Stimulated activated CD4-positive, alpha-beta T cell treated with anti-CD3 and anti-CD28 coated beads, Interleukin-12 subunit alpha, Interleukin-12 subunit beta, amount 100 ng/mL, for 48 hours (primary cell): ENCODE measurements around the gene DECR2.
"Not testable (repeated sequence)": the region's sequence is repeated elsewhere in the genome, so short reads cannot be mapped to it uniquely, and the experiment has no call there.

Experiments used
- DNase-seq, 3 donors: peaks; one replicate each; pipeline ENCODE4 v3.0.0-alpha.2; 2020; ENCODE audit warnings: low read depth in 2 of 3, low spot score in 1 of 3

The DECR2 gene

DNA sequence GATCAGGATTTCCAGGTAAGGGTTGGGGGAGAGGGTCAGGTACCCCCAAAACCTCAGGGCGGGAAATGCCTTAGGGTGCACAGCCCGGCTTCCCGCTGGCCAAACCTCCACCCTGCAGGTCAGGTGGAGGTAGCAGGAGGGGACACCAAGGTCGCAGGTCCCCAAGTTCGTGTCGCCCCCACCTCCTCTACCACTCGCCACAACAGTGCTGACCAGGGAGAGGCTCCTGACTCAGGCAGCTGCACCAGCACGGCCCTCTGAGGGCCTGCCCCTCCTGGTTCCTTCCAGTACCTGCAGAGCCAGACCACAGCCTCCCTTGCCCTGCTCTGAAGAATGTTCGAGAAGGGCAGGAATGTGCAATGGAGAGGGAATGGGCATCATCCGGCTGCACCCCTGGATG, 35.2 kb upstream of the DECR2 start:
- DNase-seq: no peak

DNA sequence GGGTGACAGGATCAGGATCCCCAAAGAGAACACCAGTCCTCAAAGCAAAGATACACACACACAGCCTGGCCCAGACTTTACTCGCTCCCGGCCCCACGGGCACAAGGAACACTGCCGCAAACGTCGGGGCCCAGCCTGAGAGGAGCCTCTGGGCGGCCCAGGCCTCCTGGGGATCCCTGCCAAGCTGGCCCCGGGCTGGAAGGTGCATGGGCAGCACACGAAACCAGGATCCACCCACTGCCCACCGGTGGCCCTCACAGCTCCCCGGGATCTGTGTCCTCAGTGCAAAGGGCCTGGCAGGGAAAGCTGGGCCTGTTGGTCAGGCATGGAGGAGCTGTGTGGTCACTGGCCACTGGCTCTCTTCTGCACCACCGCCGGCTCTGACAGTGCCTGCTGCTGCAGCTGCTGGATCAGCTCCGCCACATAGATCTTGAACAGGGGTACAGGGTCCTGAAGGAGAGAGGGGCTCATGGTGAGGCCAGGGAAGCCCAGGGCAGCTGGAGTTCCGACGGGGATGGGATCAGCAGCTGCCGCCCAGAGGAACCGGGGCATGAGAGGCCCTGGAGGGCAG, 34.3 kb upstream of the DECR2 start:
- DNase-seq: no peak

DNA sequence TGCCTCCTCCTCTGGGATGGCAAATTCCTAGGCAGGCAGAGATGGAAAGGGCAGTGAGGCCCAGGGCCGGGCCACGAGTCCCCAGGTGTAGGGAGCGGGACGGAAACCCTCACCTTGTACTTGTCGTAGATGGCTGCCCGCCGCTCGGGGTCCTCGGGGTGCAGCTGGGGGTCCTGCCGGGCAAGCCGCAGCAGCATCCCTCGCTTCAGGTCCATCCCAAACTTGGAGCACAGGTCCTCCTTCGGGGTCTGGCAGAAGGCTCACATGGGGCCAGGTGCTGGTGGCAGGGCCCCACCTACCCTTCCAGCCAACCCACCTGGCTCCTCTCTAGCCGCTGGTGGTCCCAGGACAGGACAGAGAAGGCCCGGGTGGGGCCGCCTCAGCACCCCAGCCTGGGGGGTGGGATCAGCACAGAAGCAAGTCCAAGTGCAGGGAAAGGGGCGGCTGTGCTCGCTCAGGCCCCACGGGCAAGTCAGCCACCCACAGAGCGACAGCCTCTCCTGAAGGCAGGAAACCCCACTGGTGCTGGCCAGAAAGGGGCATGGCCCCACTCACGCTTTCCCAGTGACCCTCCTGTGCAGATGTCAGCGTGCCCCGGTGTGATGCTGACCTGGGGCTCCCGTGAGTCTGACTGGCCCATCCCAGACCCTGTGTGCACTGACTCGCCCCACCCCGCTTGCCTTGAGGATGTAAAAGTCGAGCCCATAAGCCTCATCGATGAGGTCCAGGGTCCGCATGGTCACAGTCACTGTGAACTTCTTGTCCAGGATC, 33.1 kb upstream of the DECR2 start:
- DNase-seq: no peak

DNA sequence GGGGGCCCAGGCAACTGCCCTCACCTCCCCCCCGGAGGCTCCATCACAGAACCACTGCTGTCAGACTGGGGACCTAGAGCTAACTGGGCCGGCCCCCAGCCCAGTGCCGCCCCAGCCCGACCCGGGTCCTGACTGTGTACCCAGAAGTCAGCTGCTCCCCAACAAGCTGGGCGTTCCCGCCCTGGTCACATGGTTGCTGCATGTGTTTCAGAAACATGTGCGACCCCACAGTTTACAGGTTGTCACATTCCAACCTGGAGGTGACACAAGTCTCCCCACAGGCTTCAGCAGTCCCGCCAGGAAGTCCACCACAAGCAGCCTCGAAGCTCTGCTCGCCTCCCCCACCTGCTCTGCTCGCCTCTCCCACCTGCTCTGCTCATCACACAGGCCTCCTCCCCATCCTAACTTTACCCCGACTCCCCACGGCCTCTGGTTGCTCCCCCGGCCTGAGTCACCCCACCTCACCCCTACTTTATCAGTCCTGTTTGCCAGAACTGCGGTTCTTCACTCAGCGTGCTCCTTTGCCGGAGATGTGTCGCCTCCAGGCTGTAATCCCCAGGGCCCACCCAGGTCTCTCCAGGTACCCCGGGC, 32.3 kb upstream of the DECR2 start:
- DNase-seq: no peak

DNA sequence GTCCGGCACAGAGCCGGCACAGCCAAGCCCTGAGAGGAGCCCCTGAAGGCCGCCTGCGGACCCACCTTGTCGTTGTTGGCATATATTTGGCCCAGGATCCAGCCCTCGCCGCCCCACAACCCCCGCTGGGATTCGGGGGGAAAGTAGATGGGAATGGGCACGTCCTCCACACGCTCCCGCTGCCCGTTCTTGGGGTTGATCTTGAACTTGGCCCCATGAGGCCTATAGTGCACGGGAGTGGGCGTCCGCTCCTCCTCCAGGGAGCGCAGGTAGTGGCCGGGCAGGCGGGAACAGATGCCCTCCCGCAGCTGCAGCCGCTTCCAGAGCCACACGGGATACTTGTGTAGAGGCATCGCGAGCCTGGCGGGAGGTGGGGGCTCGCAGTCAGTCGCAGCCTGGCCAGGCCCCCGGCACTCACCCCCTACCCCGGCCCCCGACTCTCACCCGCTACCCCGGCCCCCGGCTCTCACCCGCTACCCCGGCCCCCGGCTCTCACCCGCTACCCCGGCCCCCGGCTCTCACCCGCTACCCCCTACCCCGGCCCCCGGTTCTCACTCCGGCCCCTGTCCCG, 31.7 kb upstream of the DECR2 start:
- DNase-seq: no peak

DNA sequence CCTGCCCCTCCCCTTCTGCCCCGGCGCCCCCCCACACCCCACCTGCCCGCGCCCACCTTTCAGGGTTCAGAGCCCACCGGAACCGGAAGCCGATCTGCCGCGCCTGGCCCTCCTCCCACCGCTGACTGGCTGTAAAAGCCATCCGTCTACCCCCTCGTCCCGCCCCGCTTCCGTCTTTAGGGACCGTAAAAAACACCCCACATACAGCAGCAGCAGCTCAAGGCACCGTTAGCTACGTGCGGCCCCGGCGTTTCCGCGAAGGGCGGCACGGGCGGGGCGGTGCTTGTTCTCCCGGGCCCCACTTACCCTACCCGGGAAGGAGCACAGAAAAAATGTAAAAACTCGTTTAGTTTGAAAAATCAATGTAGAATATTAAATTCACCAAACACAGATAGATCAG, 31.2 kb upstream of the DECR2 start, which contains the start of gene MRPL28:
TSS of gene MRPL28 (minus strand) at position 96 of the 400 bp plus-strand sequence. CDS start 320 bp downstream, outside the sequence.
- DNase-seq: peak; percentile 90 to 97 (median 92)

DNA sequence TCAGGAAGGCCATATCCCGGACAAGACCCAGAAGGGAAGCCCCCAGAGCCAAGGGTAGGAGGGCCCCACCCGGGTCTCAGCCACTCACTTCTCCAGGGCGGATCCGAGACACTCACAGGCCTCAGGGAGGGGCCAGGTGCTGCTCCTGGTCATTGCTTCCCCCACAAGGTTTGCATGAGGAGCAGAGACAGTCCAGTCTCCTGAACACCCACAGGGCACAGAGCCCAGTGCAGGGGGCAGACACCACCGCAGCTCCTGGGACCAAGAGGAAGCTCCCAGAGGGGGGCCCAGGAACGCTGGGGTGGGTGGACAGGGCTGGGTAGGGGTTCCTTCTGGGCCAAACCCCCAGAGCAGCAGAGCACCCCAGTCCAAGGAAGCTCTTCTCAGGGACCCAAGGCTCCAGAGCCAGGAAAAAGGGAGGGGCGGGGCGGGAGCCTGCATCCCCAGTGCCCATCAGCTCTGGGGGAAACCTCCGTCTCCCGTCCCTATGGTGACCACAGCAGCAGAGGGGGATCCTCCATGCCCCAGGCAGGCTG, 30.6 kb upstream of the DECR2 start:
- no peak for DNase-seq

DNA sequence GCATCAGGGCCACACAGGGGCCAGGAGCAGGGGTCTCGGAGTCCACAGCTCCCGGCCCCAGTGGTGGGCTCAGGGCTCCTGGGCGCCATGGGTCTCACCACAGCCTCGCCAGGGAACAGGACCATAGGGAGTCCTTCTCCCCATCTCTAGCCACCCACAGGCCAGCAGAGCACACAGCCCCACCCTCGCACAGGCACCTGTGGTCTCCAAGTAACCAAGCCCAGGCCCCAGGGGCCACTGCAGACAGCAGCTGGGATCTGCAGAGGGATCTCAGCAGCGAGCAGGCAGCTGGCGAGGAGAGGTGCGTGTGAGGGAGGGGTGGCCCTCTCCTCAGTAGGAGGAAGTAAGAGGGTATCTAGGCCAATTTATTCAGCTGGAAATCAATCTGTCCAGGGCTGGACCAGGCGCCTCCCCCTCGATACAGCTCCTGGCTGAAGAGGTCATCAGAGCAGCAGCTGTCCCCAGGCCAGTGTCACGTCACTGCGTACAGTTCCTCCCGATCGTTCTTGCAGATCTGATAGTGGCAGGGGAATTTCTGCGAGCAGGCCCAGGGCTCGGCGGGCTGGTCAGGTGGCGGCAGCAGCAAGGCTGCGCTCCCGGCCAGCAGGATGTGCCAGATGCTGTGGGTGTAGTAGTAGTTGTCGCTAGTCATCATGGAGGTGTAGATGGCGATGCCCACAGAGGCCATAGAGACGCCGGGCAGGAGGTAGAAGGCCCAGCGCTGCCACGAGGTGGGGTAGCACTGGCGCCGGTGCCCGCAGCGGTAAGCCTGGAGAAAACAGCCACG, 30.0 kb upstream of the DECR2 start:
- no peak for DNase-seq

DNA sequence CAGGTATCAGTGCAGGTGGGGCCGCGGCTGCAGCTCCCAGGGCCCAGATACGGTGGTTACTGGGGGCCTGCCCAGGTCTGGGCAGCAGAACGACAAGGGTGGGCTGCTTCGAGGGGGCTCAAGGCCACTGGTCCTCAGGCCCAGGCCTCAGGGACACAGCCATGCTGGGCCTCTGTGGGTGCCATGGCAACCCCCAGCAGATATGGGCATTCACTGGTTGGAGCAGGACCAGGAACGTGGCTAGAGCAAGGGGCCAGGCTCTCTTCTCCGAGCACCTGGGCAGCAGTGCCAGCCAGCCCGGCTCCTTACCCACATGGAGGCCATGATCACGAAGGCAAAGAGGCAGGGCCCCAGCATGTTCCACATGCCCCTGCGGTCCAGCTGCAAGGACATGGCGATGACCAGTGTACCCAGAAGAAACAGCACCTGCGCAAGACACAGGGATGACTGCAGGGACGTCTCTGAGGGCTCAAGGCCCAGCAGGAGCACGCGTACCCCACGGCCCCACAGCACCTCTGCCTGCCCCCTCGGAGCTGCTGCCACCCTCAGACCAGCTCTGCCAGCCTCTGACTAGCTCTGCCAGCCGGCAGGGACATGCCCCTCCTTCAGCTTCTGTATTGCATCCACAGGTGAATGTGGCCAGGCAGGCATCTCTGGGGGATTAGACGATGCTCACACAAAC, 29.2 kb upstream of the DECR2 start:
- DNase-seq: no peak

DNA sequence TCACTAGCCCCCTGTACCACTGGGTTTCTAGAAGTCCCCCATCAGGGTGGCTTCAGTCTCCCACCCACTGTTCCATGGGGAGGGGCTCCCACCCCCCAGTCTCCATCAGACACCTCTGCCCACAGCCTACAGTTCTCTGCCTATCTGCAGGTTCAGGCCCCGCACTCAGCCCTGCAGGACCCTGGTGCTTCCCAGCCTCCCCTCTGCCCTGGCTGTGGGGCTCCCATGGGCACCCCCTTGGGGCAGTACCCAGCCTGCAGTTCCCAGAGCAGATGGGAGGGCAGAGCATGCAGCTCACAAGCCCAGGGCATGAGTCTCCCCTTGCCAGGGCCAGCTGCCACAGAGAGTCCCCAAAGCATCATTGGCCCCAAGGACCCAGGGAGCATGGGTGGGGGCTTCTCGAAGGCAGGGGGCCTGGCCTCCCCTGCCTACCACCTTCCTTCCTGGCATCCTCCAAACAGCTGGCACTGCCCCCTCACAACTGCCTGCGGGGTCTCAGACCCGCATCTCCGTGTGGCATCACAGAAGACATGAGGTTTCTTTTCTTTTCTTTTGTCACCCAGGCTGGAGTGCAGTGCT, 28.6 kb upstream of the DECR2 start:
- DNase-seq: no peak

DNA sequence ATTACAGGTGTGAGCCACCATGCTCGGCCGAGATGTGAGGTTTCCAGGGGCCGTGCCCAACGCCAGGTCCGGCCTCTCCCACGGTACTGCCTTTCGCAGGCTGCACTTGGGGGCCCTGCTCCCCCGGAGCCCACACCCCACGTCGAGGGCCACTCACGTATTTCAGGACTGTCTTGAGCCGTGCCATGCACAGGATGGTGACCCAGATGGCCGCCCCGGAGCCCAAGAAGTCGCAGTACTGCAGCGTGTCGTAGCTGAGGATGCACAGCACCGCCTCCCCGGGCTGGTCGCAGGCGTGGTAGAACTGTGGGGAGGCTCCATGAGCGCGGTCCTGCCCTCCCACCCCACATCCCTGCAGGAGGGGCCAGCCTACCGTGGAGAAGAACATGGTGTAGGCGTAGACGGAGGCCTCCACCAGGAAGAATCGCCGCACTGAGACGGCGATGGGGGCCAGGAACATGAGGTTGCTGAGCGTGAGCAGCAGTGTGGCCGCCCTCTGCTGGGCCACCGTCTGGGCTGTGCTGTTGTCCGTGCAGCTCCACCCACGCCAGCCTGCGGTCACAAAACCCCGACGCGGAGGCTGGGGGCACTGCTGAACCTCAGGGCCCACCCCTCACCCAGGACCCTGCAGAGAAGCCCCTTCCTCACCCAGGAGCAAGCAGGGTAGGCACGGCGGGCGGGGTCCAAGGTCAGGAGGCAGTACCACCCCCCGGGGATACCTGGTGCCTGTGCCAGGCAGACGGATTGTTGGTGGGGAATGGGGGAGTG, 27.7 kb upstream of the DECR2 start:
- DNase-seq: no peak

DNA sequence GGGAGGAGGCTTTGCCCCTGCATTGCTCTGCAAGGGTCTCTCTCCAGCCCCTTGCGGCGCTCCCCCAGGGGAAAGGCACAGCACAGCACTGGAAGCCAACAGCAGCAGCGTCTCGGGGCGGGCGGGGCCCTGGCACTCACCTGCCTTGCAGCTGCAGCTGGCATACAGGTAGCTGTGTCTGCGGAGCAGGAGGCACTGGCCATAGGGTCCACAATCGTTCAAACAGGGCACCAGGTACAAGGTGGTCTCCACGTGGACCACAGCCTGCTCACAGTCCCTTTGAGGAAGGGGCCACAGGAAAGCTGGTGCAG, 27.1 kb upstream of the DECR2 start:
- DNase-seq: no peak

DNA sequence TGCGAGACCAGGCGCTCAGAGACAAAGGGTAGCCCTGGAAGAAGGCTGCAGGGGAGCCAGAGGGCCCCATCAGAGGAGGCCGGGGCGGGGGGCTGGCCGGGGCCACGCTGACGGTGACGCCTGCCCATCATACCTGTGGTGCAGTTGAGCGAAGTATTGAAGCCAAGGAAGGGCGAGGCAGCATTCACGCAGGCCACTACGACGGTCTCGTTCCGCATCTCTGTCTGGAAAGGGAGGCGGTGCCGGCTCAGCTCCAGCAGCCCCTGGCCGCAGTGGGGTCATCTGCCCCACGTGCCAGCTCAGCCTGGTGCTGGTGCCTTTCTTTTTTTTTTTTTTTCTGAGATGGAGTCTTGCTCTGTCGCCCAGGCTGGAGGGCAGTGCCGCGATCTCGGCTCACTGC, 26.5 kb upstream of the DECR2 start:
- no peak for DNase-seq

DNA sequence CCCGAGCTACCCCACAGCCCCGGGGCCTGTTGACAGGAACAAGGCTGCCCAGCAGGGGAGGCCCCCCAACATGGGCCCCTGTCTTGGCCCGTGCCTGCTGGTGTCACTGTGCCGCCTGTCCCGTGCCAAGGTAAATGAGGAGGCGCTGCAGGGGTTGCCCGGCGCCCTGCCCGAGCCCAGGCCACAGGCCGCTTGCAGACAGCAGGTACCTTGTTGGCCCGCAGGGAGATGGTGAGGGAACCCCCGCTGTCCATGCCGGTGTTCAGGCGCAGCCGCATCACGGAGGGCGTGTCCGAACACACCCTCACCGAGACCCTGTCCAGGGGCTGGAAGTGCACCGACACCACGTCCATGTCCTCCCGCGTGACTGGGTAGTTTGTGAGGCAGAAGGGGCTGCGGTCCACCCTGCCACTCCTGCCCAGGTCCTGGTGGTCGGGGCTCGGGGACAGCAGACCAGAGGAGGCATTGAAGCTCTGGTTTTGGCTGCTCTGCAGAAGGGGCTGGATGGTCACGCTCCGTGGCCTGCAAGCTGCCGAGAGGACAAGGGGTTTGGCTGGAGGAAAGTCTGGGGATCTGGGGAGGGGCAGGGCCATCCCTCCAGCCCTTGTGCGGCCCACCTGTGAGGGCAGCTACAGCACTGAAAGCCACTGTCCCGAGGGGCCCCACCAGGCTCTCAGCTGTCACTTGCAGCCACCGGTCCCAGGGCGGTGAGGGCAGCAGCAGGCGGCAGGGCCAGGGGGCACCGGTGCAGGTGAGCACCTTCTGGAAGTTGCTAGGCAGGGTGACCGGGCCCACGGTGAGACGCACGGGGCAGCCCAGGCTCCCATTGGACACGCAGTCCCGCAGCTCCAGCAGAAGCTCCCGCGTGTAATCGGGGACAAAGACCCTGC, 25.5 kb upstream of the DECR2 start:
- no peak for DNase-seq

DNA sequence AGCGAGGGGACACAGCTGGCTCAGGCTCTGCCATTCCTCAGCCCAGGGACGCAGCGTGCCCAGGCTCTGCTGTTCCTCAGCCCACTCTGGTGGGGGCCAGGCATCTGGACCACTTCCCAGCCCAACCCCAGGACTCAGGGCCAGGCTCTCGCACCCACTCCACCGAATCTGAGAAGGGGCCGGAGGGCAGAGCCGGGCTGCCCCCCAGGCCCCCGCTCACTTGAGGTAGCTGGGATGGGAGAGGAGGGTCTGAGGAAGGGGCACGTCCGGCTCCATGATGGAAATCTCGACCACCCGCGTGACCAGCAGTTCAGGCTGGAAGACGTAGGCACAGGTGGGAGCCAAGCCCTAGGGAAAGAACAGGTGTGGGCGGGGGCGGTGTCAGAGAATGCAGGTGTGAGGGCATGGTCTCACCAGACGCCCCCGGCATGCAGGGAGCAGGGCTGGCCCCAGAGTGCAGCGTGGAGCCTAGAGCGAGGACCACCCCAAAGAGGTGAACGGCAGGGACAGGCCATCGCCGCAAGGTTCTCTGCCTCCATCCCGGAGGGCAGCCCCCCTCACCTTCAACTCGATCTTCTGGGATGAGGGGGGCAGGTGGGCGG, 24.8 kb upstream of the DECR2 start:
- no peak for DNase-seq

DNA sequence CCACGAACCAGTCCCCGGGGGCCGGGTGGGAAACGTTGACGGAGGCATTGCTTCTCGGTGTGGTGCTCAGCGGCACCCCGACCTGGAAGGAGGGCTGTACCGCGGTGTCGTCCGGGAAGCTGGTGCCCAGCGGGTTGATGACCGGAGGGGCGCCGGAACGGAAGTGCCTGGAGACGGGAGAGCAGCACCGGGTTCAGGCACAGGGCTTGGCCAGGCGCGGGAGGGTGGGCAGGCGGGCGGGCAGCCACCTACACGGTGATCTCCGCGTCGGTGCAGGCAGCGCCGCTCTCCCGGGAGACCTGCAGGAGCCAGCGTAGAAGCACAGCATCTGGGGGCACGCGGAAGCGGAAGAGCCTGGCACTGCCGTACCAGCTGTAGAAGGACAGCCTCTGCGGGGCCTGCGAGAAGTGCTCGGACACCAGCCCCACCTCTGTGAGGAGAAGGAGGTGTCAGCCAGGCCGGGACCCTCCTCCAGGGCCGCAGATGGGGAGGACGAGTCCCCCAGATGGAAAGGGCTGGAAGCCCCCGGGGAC, 24.2 kb upstream of the DECR2 start:
- no peak for DNase-seq

DNA sequence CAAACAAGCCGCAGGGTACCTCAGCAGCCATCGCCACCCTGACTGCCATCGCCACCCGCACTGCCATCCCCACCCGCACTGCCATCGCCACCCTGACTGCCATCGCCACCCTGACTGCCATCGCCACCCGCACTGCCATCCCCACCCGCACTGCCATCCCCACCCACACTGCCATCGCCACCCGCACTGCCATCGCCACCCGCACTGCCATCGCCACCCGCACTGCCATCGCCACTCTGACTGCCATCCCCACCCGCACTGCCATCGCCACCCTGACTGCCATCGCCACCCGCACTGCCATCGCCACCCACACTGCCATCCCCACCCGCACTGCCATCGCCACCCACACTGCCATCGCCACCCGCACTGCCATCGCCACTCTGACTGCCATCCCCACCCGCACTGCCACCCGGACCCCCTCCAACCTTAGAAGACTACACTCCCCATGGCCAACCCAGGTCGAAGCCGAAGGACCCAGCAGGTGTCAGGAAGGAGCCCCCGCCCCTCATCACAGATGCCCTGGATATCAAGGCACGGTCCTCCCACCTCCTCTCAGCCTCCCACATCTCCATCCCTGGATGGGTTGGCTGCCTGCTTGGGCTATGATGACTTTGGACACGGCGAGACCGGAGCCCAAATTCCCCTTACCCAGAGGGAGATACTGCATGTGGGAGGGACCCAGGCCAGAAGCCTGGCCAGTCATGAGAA, 23.4 kb upstream of the DECR2 start:
- DNase-seq: not testable (repeated sequence)
